ENCODE data around the gene SSX2IP.

- no peak for TF ChIP-seq CTCF (IDR thresholded peaks at IDR 0.05; ENCODE audit: poor library complexity)
- no peak for TF ChIP-seq EZH2 (IDR thresholded peaks at IDR 0.05; ENCODE audit: borderline replicate concordance)
- TF ChIP-seq EZH2phosphoT487 (IDR thresholded peaks at IDR 0.05; ENCODE audit: low read depth, severe bottlenecking, unreplicated experiment), result no peak
These were observed 4.0 kb downstream of the SSX2IP start for GRCh38 chr1:84686223-84686622.

Measured in hepatocyte (in vitro differentiated cells).